HG03460 (cell line): Measurements from ENCODE around the gene THBS4.

Source experiments
- ATAC-seq: cut with Tn5 transposase; IDR thresholded peaks from one replicate; pipeline ENCODE4 v1.9.1; 2021; ENCODE audit not compliant: unreplicated experiment

THBS4 gene

GRCh38 chr5:80034962-80035821 is at the start of gene THBS4:
TSS of gene THBS4 (plus strand) at chr5:80035348. CDS start at chr5:80035538, 190 bp downstream.
- ATAC-seq, result no peak

- ATAC-seq, result no peak
These were observed 48.9 kb upstream of the THBS4 start for GRCh38 chr5:79986260-79986659.

DNA sequence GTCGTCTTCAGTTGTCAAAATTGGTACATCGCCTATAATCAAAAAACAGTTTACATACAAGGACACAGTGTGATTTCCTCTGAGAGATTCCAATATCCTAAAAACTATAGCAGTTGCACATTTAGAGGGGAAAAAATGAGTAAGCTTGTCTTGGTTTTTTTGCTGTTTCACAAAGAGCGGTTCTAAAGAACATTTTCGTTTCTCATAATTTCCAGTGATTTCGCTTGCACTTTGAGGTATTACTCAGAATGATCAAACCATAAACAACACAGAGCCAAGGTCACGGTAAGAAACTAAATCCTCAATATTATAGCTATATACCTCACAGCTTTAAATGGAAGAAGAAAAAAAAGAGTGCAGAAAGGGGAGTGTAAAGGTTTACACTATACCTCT is 44.9 kb upstream of the THBS4 start:
- peak; percentile 32 for ATAC-seq

GRCh38 chr5:79990598-79991507 is 44.3 kb upstream of the THBS4 start, which contains the start of gene MTX3:
TSS of gene MTX3 (minus strand) at chr5:79991262. CDS start at chr5:79991238, 24 bp downstream.
- peak; percentile 90 for ATAC-seq

DNA sequence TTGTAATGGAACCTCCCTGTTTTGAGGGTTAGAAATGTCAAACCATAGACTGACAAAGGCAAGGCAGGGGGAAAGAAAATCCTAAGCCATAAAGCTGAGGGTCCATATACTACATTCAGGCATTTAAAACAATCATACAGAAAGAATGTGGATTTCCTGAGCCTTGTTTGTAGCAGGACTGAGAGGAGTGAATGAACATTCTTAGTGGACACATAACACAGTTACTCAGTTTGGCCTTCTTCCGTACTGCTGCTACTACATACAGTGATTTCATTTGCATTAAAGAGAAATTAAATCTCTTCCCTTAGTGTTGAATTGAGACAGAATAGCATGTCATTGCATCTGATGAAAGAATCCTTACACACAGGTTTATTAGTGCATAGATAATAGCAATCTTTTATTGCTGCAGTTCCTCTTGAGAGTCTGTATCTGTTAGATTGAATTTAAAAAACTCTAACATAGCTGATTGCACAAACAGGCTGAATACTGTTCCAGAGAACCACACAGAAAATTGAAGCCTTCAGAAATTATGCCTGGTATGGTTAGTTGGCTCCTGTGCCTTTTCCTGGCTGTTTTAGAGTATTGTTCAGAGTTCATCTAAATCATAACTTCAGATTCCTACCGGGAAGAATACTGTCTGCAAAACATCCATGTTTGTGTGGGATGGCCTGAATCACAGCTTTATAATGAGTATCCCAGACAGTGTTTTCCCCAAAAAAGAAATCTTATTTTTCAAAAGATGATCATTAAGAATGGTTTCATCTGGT is 42.1 kb upstream of the THBS4 start:
- no peak for ATAC-seq

- ATAC-seq, result no peak
These were observed 35.4 kb upstream of the THBS4 start for GRCh38 chr5:79999722-80000121.

- no peak for ATAC-seq
These were observed 32.5 kb upstream of the THBS4 start for GRCh38 chr5:80002677-80003076.

DNA sequence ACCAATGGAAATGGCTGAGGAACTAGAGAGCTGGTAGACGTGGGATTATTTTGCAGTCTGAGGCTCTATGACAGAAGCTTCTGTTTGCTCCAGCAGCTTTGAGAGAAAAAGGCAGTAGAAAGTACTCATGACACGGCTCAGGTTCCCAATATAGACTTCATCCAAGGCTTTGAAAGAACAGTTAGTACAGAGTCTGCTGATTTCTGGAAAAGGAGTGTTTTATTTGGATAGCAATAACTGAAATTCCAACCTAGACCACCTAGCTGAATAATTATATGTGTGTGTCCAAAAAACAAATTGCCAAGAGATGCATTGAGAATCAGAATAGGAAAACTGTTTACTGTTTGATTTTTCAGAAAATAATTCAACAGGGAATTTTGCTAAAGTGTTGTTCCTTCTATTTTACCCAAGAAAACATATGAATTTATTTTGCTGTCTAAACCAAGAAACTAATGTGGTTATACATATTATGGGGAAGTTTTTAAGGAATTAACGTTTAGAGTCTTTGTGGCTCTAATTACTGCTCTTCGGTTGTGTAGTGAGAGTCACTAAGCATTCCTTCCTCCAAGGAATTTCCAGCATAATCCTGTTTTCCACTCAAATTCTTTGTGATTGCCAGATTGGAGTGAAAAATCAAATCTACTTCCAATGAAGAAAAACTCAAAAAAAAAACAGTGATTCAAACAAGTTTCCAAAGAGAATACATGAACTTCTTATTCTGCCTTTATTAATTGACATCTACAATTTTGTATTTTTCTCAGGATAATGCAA is 26.0 kb upstream of the THBS4 start:
- ATAC-seq, result no peak

- no peak for ATAC-seq
These were observed 24.3 kb upstream of the THBS4 start for GRCh38 chr5:80010754-80011392.

GRCh38 chr5:80025069-80025468 is 10.1 kb upstream of the THBS4 start:
- no peak for ATAC-seq

DNA sequence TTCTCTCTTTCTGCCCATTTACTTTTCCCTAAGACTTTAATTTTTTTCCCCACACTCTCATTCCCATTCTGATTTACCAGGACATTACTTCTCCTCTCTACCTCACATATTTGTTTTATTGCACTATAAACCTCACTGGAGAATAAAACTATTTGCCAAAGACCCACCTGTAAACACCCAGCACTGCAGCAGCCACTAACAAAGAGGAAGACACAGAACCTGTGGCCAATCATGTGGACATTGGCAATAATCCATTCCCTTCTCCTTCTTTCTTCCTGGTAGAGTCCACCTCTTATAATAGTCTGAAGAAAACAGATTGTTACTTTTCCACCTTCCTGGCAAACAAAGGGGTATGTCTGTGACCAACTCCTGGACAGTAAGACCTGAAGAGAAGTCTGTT is 8.3 kb upstream of the THBS4 start:
- ATAC-seq, result no peak

- no peak for ATAC-seq
These were observed 4.0 kb upstream of the THBS4 start for GRCh38 chr5:80031109-80031508.

DNA sequence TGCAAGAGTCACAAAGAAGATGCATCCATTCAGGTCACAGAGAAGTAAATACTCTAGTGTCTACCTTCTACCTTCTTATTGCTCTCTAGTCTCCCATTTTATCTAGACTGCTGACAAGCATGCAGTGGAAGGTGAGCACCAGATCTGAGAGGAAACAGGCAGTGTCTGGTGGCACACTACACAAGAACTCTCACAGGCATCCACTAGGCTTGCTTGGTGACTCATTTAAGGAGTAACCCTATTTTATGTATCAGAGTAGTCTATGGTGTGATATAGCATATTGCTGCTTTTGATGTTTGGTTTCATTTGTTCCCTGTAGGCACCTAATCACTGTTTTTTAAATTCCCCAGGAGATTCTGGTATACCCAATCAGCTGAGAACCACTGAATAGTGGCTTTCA is 1.6 kb upstream of the THBS4 start:
- no peak for ATAC-seq

DNA sequence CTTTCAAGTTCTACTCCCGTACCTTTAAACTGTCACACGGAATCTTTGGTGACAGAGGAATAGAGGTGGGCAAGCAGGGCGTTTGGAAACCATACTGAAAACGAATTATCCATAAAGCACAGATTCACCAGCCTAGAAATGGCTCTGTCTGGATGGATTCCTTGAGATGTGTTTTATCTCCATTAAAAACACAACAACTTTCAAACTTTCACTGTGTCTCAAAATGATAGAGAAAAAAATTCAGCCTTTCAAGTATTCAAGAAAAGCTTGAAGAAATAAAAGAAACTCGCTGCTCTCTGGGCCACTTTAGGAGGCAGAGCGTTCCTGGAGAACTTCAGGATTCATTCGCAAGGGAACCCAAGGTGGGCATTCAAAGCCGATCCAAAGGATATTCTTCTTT is 589 bp upstream of the THBS4 start:
- no peak for ATAC-seq

DNA sequence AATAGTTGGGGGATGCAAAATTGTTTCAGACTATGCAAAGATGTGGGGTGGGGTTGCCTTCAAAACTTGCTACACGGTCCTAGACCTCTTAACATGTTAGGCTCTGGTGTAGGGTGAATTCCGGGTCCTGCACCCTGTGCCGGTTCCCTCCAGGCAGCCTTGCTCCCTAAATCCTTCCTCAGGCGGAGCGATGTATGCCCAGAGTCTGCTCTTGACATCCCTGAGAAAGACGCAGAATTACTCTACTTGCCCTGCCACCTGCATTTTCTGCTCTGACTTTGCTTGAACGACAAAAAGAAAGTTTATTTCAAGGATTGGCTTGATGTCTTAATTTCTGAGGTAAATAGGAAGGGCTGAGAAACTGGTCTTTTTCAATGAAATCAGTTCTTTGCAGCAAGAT is 691 bp downstream of the THBS4 start:
- no peak for ATAC-seq

GRCh38 chr5:80036615-80037014 is 1.5 kb downstream of the THBS4 start:
- no peak for ATAC-seq

GRCh38 chr5:80037366-80037765 is 2.2 kb downstream of the THBS4 start:
- ATAC-seq, result no peak

DNA sequence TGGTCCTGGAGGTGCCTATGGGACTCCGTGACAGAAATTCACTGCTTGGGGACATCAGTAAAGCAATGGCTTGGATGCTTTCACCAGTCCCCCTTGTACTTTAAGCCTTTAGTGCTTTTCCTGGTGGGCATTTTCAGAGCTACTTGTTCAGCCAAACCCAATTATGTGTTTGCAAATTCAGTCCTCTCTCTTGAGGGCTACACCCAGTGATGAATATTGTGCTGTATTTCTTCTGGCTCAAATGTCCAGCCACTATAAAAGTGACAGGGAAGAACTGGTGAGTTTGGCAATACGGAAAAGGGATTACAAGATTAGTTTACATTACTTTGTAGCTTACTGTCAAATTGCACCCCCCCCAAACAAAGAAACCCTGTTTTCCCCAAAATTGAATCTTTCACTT is 4.5 kb downstream of the THBS4 start:
- no peak for ATAC-seq

DNA sequence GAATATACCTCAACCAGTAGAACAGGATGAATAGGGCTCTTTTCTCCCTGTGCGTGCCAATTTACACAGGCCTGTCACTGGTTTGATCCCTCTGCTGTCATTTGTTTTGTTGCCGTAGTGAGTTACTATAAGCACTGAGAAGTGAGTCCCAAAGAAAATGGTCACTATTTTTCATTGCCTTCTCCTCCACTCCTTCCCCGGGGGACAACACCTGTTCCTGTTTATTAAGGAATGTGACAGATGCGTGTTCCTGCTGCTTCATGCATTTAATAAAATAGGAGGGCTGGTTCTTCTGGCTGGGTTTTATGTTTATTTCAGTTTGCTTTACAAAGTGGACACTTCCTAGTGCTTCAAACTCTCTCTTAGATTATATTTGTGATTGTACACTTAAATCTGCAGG is 6.4 kb downstream of the THBS4 start:
- ATAC-seq, result no peak

GRCh38 chr5:80042330-80042729 is 7.2 kb downstream of the THBS4 start:
- ATAC-seq, result no peak
